Muscle of arm (tissue), 12 donors: Measurements from ENCODE around the gene NPHS2. TPM values are rescaled to one million over a fixed set of nuclear protein-coding genes. Genes with fewer than 3 reads are reported as not detected.
"Not testable (repeated sequence)": the region's sequence is repeated elsewhere in the genome, so short reads cannot be mapped to it uniquely, and the experiment has no call there.

Experiments
- DNase-seq: peaks from one replicate; pipeline ENCODE4 v3.0.0-alpha.2; 2013
- polyA plus RNA-seq, 12 donors: library from polyadenylated mRNA; unstranded; fragments of 120-200 nt; gene quantifications; one replicate each; pipeline ENCODE4 v1.2.1, GENCODE V29; 2013; ENCODE audit not compliant: insufficient read length in 12 of 12

The NPHS2 gene
- polyA plus RNA-seq, 12 donors = 0.12 to 2.0 (median 0.65) TPM; not detected in 7

GRCh38 chr1:179548666-179549367 lies 26.9 kb downstream of the NPHS2 start:
- no peak for DNase-seq

DNA sequence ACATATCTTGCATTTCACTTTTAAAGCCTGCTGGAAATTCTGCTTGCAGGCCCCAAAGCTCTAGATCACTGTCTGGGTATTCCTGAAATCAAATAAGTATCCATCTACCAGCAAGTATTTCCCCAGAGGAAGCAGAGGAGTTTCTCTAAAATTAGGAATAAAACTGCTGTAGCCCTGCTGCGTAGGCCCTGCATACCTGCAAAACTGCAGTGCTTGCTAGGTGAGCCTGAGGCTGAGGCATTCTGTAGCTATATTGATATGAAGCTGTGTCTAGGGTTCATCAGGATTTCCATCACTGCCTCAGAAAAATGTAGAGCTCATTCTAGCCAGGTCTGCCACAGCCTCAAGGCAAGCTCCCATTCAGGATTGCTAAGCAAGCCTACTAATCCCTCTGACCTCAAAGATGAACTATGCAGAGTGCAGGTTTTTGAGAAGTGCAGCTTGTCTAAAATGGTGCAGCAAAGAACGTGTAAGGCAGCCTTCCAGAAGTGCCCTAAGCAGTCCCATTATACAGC lies 28.7 kb downstream of the NPHS2 start:
- DNase-seq = no peak

DNA sequence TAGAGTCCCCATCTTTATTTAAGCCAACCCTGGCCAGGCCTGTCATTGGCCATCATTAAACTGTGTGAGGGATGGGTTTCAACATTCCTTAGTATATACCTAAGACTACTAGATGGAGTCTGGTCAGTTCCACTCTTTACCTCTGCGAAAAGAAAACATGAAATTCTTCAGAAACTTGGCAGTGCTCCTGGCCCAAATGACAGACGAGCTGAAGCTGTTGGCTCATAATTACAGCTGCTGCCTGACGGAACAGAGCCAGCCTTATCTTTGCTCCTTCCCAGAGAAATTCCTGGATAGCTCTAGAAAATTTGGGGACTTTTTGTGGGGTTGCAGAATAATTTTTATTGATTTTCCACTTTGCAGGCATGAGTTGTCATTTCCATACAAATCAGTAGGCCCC lies 30.4 kb downstream of the NPHS2 start:
- no peak for DNase-seq

DNA sequence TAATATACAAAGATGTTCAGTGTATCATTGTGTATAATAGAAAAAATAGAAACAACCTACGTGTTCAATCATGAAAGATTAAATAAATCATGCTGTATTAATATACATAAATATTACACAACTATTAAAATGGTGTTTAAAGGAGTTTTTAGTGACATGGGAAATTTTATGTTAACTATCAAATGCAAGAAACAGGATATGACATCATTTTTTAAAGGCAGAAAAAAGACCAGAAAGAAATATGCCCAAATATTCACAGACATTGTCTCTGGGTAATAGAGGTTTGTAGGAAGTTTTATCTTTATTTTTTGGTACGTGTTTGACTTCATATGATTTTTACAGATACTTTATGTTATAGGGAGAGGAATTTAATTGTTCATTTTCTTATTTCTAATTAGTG lies 34.0 kb downstream of the NPHS2 start:
- no peak for DNase-seq

DNA sequence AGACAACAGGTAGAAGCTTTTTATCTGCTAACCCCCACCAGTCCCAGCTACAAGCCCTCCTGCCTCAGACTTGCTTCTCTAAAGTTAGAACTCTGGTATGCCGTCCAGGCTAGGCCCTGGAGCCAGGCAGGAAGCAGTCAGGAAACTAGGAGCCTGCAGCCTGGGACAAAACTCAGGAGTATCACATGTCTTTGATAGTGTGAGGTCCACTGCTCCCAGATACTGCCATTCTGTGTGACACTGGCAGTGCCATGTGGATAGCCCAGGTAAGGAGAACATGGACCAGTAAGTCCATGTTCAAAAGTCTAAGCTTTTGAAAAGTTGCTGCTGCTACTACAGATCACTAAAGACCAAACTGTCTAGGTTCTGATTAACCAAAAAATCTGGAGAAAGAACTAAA lies 45.4 kb downstream of the NPHS2 start:
- DNase-seq = no peak

- no peak for DNase-seq
These were observed 46.1 kb downstream of the NPHS2 start for GRCh38 chr1:179529482-179530195.

DNA sequence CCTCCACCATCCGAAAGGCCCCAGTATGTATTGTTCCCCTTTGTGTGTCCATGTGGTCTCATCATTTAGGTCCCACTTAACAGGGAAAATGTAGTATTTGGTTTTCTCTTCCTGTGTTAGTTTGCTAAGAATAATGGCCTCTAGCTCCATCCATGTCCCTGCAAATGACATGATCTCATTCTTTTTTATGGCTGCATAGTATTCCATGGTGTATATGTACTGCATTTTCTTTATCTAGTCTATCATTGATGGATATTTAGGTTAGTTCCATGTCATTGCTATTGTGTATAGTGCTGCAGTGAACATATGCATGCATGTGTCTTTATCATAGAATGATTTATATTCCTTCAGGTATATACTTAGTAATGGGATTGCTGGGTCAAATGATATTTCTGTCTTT lies 57.2 kb downstream of the NPHS2 start:
- DNase-seq = not testable (repeated sequence)

DNA sequence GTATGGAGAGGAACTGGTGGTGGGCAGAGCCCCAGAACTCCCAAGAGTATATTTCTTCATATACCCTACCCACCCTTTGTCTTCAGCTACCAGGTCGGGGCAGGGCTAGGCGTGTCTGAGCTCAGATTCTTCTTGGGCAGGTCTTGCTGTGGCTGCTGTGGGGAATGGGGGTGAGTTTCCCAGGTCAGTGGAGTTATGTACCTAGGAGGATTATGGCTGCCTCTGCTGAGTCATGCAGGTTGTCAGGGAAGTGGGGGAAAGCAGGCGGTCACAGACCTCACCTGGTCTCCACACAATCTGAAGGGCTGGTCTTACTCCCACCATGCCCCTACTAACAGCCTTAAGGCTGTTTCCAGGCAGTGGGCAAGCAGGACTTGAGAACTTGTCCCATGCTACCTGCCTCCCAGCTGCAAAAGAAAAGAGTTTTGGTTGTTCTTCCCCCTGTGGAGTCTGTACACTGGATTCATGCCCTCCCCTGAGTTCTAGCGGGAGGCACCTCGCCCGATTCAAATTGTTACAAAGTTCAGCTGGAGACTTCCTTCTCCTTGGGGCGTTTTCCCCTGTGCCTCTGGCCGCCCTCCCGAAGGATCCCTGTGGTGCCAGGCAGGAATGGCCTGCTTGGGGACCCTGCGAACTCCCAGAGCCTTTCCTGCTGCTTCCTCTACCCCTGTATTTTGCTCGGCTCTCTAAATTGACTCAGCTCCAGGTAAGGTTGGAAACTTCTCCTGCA lies 58.6 kb downstream of the NPHS2 start:
- no peak for DNase-seq

DNA sequence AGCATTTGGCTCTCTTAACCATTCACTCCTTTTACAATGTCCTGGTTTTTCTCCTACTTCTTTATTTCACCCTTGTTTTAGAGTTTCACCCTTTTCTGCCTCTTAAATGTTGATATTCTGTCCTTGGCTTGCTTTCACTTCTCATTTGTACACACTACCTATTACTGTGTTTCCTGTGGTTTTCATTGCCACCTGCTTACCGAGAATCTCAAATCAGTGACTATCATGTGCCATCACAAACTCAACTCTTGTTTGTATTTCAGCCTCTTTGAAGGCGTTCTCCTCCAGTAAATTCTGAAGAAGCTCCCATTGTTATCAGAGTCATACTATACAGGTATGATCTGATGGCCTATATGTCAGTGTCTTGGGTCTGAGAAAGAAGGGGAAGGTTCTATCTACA lies 65.7 kb downstream of the NPHS2 start:
- no peak for DNase-seq

DNA sequence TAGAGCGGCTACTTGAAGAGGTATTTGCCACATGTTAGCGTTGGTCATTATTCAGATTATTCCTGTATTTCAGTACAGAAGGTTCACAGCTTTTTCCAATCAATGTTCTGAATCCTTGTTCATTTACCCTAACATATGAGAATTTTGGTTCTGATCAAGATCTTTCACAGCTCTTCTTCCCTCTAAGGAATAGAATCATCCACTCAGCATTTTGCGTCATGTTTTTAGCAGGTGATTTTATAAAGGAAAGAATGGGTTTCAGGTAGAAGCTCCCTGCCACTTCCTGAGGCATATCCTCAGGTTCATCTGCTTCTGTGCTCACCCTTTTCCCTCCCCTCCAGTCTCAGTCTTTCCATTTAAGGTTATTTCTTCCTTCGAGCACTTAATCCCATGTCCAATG lies 66.4 kb downstream of the NPHS2 start:
- no peak for DNase-seq

DNA sequence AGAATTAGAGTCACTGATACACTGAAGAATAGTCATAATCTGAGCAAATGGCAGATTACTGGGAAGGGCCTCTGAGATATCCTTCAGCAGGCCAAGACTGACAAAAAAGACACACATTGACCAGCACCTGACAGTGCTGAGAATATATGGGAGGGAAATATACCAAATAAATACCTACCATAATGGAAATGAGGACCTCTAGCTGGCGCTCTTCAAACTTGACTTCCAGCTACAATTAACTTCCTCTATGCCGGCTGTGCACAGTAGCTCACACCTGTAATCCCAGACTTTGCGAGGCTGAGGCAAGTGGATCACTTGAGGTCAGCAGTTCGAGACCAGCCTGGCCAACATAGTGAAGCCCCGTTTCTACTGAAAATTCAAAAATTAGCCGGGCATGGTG lies 69.5 kb downstream of the NPHS2 start:
- no peak for DNase-seq

Other genes with a start within 250 kb of the NPHS2 start
- gene AXDND1, start 210.0 kb downstream of the NPHS2 start, polyA plus RNA-seq = under 1 TPM in 8 of 12 donors, not detected in 4; 0.10 to 0.25 (median 0.21) TPM
- 1 to 10 TPM in 1 of 12 donors, under 1 TPM in 3, not detected in 8; 0.06 to 2.5 (median 0.59) TPM for gene TDRD5, start 15.9 kb upstream of the NPHS2 start, polyA plus RNA-seq
- 1 to 10 TPM in 1 of 12 donors, under 1 TPM in 10, not detected in 1; 0.17 to 3.6 (median 0.24) TPM for gene FAM163A, start 167.3 kb upstream of the NPHS2 start, polyA plus RNA-seq